Upper lobe of right lung (tissue), 1 donor: ENCODE results near the gene C19orf67. TPM values are rescaled to one million over a fixed set of nuclear protein-coding genes. Genes with fewer than 3 reads are reported as not detected.

ENCODE experiments used
- ATAC-seq: fragments of 200-7000 bp; cut with Tn5 transposase; one replicate; pipeline ENCODE4 v1.9.1; 2020; ENCODE audit warnings: mild to moderate bottlenecking, moderate library complexity
- DNase-seq: peaks from one replicate; pipeline ENCODE4 v3.0.0-alpha.2; 2020
- H3K27ac ChIP-seq: fragments of 200-600 bp; one replicate; pipeline ENCODE4 v1.8.0; 2022
- H3K27me3 ChIP-seq: fragments of 200-600 bp; one replicate; pipeline ENCODE4 v1.8.0; 2022; ENCODE audit warnings: mild to moderate bottlenecking
- H3K36me3 ChIP-seq: fragments of 200-600 bp; one replicate; pipeline ENCODE4 v1.8.0; 2022
- H3K4me1 ChIP-seq: fragments of 200-600 bp; one replicate; pipeline ENCODE4 v1.8.0; 2022
- H3K4me3 ChIP-seq: fragments of 200-600 bp; one replicate; pipeline ENCODE4 v1.8.0; 2022; ENCODE audit warnings: mild to moderate bottlenecking
- H3K9me3 ChIP-seq: fragments of 200-600 bp; one replicate; pipeline ENCODE4 v1.8.0; 2022
- CTCF ChIP-seq: fragments of 200-600 bp; IDR thresholded peaks from one replicate; pipeline ENCODE4 v1.8.0; 2022; ENCODE audit warnings: antibody characterized with exemption
- intact Hi-C: fragments of 100-400 bp; cut with DNase I; formaldehyde crosslinking; loops from one replicate; pipeline ENCODE4 v1.11.0; 2022
- total RNA-seq: library from RNA; stranded (reverse); fragmentation: NEBNext Ultra II Directional; extraction: Animal tissue kit (Norgen Biotek cat#: 25700); gene quantifications from one replicate; pipeline ENCODE4 v1.2.1, GENCODE V29; 2021
- donor health status: DM: no; HTN: yes; CAD: no; lungs with severe emphysema.

C19orf67 gene
- total RNA-seq, 1 donor from 2014 or later: not detected

- no peak for ATAC-seq
Observed at GRCh38 chr19:14093117-14093823, 7.7 kb upstream of the C19orf67 start.

GRCh38 chr19:14091813-14092462, 6.4 kb upstream of the C19orf67 start:
- no peaks in the 10 kb centered on the region for H3K4me1 ChIP-seq
- intact Hi-C loops: no loop called here
- ATAC-seq: no peak

More at GRCh38 chr19:14093117-14093823, 7.7 kb upstream of the C19orf67 start:
- H3K4me3 ChIP-seq: no peak overlapping the region
- H3K36me3 ChIP-seq: peaks cover 29% of the 10 kb centered on the region
- no peaks in the 10 kb centered on the region for H3K4me1 ChIP-seq
- no peaks in the 10 kb centered on the region for H3K27me3 ChIP-seq
- intact Hi-C loops: no loop called here
- TF ChIP-seq CTCF: no peak
- no peak overlapping the region for H3K27ac ChIP-seq
- H3K9me3 ChIP-seq: peaks cover 9% of the 10 kb centered on the region
- DNase-seq: no peak

GRCh38 chr19:14091081-14091812, 5.7 kb upstream of the C19orf67 start:
- ATAC-seq: peak; percentile 89
- Histone ChIP-seq H3K36me3 (peaks cover 12% of the 10 kb centered on the region), H3K9me3 (peaks cover 9% of the 10 kb centered on the region), H3K27me3 (no peaks in the 10 kb centered on the region), H3K27ac (peak overlapping the region; percentile 76), H3K4me1 (no peaks in the 10 kb centered on the region), H3K4me3 (peak overlapping the region; percentile 66)
- peak; percentile 36 for TF ChIP-seq CTCF
- intact Hi-C loops: no loop called here
- peak; percentile 81 for DNase-seq

More at GRCh38 chr19:14091813-14092462, 6.4 kb upstream of the C19orf67 start:
- Histone ChIP-seq H3K36me3 (peaks cover 19% of the 10 kb centered on the region), H3K27ac (peak overlapping the region; percentile 76), H3K9me3 (peaks cover 9% of the 10 kb centered on the region), H3K4me3 (peak overlapping the region; percentile 66), H3K27me3 (no peaks in the 10 kb centered on the region)
- TF ChIP-seq CTCF: no peak
- DNase-seq: no peak

GRCh38 chr19:14090509-14091080, 5.0 kb upstream of the C19orf67 start, which contains the start of gene SAMD1:
Gene SAMD1, minus strand, starts transcription at chr19:14090751.
- no peak for TF ChIP-seq CTCF
- H3K9me3 ChIP-seq: peaks cover 9% of the 10 kb centered on the region
- H3K36me3 ChIP-seq: peaks cover 11% of the 10 kb centered on the region
- no peaks in the 10 kb centered on the region for H3K27me3 ChIP-seq
- peak within 1 kb of the TSS; percentile 66 for H3K4me3 ChIP-seq
- intact Hi-C loops: no loop called here
- DNase-seq: peak; percentile 95
- ATAC-seq: peak; percentile 84
- H3K4me1 ChIP-seq: no peaks in the 10 kb centered on the region
- H3K27ac ChIP-seq: peak within 1 kb of the TSS; percentile 76

GRCh38 chr19:14089662-14090508, 4.3 kb upstream of the C19orf67 start:
- H3K27me3 ChIP-seq: no peaks in the 10 kb centered on the region
- H3K4me3 ChIP-seq: peak overlapping the region; percentile 66
- peaks cover 9% of the 10 kb centered on the region for H3K9me3 ChIP-seq
- H3K36me3 ChIP-seq: peaks cover 11% of the 10 kb centered on the region
- no peaks in the 10 kb centered on the region for H3K4me1 ChIP-seq
- ATAC-seq (peak; percentile 3), DNase-seq (peak; percentile 83)
- intact Hi-C loops: no loop called here
- TF ChIP-seq CTCF: no peak
- peak overlapping the region; percentile 55 for H3K27ac ChIP-seq
